ENCODE results near the gene AP3M1.

The AP3M1 gene

GRCh38 chr10:74079936-74080590 is 70.6 kb downstream of the AP3M1 start:
- DNase-seq (ENCODE audit: low read depth): peak; percentile 78

DNA sequence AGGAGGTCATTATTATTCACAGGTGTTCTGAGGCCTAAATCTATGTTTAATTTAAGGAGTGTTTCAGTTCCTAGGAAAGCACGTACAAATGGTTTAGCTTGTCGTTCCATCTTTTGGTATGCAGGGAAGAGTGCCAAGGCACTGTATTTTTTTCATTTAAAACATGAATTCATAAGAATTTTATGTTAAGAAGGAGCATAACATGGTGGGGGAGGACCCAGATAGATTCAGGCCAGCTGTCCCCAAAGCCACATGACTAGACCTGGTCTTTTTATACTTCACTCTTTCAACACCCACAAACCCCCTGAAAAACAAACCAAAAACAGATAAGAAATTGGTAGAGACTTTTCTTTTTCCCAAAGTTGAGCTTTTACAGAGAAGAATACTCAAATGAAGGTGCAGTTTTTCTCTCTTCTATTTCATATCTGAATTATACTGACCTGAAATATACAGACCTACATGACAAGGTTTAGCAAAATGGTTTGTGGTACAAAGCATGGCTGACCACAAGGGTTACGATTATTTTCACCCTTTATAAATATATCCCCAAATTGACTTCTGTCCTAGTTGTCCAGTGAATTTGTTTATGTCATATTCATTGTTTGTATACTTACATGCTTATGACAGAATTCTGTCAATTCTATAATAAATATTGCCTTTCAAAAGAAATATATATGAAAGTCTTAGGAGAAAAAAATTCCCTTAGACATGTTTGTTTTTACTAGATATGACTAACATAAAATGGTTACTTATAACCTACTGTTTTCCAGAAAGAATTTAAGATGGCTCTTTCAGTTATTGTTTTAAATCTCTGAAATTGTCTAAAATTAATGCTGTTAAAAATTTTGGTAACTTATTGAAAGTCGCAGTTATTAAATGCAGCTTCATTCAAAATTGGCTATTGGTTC is 71.3 kb downstream of the AP3M1 start:
- peak; percentile 68 for DNase-seq (ENCODE audit: low read depth)

- peak; percentile 93 for DNase-seq (ENCODE audit: low read depth)
These were observed 72.6 kb downstream of the AP3M1 start for GRCh38 chr10:74078037-74078436.

DNA sequence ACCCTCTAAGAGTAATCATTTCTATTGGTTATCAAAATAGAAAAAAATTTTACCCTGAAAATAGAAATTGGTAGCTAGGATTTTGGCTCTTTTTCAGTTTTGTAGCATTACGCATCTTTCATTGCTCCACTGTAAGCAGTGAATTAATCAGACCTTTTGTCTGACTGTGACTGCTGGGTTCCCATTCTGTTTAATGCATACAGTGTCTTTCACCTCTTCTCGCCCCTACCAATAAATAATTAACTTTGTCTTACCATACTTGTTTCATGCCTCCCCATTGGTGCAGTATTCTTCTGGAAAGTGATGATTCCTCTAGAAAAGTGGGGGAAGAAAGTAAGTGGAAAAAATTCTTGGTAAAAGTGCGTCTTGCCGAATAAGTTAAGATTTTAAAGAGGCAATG is 73.2 kb downstream of the AP3M1 start:
- DNase-seq (ENCODE audit: low read depth): no peak

GRCh38 chr10:74076961-74077360 is 73.7 kb downstream of the AP3M1 start:
- no peak for DNase-seq (ENCODE audit: low read depth)

DNA sequence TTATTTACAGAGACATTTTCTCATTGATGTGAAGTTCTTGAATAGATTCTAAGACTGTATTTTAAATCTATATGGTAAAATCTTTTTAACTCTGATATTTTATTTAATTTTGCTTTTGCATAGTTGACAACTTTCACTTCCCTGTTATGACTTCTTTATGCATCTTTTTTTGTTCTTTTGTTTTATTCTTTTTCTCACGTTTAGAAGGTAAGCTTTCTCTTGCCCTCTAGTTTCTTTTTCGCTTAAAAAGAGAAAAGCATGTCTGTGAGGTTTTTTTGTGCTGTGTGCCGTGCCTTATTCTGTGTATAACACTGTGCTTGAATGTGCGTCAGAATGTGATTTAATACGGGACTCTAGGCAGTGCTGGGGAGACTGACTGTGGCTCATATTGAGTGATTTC is 74.7 kb downstream of the AP3M1 start:
- DNase-seq (ENCODE audit: low read depth): no peak

DNA sequence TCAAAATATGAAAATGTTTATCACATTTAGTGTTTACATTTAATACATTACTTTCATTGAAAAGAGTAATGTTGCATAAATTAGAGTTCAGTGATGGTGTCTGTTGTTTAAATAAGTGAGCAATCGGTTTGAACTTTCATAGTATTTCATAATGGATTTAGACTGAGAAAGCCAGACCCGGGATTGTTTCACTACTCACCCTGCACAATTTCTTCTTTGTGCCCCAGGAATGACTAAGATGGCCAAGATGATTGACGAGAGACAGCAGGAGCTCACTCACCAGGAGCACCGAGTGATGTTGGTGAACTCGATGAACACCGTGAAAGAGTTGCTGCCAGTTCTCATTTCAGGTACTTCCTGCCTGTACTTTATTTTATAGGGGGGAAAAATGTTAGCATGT is 78.1 kb downstream of the AP3M1 start:
- peak; percentile 31 for DNase-seq (ENCODE audit: low read depth)

DNA sequence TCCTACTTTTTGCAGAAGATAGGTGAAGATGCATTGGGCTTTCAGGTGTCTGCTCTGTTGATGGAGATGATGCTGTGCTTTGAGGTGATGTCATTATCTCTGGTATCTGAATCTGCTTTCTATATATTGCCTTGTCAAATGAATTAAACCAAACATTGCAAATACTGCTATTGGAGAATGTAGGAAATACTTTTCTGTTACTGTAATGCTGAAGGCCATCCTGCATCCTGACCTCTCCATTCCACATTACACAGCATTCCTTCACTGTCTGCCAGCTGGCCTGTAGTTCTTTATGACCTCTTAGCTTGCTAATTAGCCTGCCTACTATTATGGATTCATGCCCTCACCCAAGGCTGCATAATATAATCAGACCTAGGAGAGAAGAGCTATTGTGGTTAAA is 79.5 kb downstream of the AP3M1 start:
- peak; percentile 70 for DNase-seq (ENCODE audit: low read depth)

All from ELR (cell line).